ENCODE results near the gene GABARAPL2. TPM values are rescaled to one million over a fixed set of nuclear protein-coding genes. Genes with fewer than 3 reads are reported as not detected.

The GABARAPL2 gene
- total and polyA plus RNA-seq, 2 experiments from 2014 or later, result 47.8 to 130 TPM

- TF ChIP-seq ZNF462 (CRISPR knock-in tag; IDR thresholded peaks at IDR 0.05), result no peak
- no peak for TF ChIP-seq EZH2phosphoT487 (IDR thresholded peaks at IDR 0.05; ENCODE audit: unreplicated experiment)
- TF ChIP-seq REST (IDR thresholded peaks at IDR 0.05; ENCODE audit: unreplicated experiment), result no peak
These were observed 7.3 kb upstream of the GABARAPL2 start (continued) for GRCh38 chr16:75558846-75559401.
